Stimulated activated CD4-positive, alpha-beta T cell treated with anti-CD3 and anti-CD28 coated beads, Interleukin-2, amount 100 ng/mL, for 48 hours (primary cell): Measurements from ENCODE around the gene APRT.

Experiments used
- DNase-seq, 2 donors: peaks; one replicate each; pipeline ENCODE4 v3.0.0-alpha.2; 2020

Gene APRT

GRCh38 chr16:88770461-88771293, 41.1 kb downstream of the APRT start:
- DNase-seq, result no peak

- DNase-seq, result peak in 1 of 2 donors; percentile 25
These were observed 41.9 kb downstream of the APRT start for GRCh38 chr16:88769617-88770460.

- DNase-seq, result no peak
These were observed 43.5 kb downstream of the APRT start for GRCh38 chr16:88768071-88768783.

- DNase-seq, result no peak
These were observed 44.1 kb downstream of the APRT start for GRCh38 chr16:88767546-88768070.

- DNase-seq, result no peak
These were observed 44.8 kb downstream of the APRT start for GRCh38 chr16:88766975-88767374.

GRCh38 chr16:88764913-88765349, 46.8 kb downstream of the APRT start:
- DNase-seq, result no peak

GRCh38 chr16:88764080-88764479, 47.6 kb downstream of the APRT start:
- no peak for DNase-seq

- no peak for DNase-seq
These were observed 48.1 kb downstream of the APRT start for GRCh38 chr16:88763502-88764053.

GRCh38 chr16:88762941-88763340, 48.8 kb downstream of the APRT start:
- DNase-seq, result no peak

GRCh38 chr16:88762258-88762870, 49.4 kb downstream of the APRT start:
- DNase-seq, result no peak

- DNase-seq, result no peak
These were observed 49.9 kb downstream of the APRT start for GRCh38 chr16:88761830-88762229.

GRCh38 chr16:88761143-88761534, 50.6 kb downstream of the APRT start:
- DNase-seq, result no peak

- DNase-seq, result no peak
These were observed 51.1 kb downstream of the APRT start for GRCh38 chr16:88760424-88761142.

GRCh38 chr16:88759976-88760350, 51.8 kb downstream of the APRT start:
- no peak for DNase-seq
